Cardiac muscle cell (in vitro differentiated cells and primary cell): ENCODE measurements around the gene POFUT2. TPM values are rescaled to one million over a fixed set of nuclear protein-coding genes. Genes with fewer than 3 reads are reported as not detected.

Source experiments
- DNase-seq, 2 donors: peaks; one replicate each; pipeline versions ENCODE4 v3.0.0 to v3.0.0-alpha.2; 2010 to 2017; ENCODE audit warnings: low read depth in 1 of 2, low spot score in 1 of 2
- H3K27ac ChIP-seq: fragments of 200-600 bp; sonication (generic); 2 replicates; pipeline ENCODE4 v1.5.1; 2016
- H3K27me3 ChIP-seq: fragments of 200-600 bp; sonication (generic); 2 replicates; pipeline ENCODE4 v1.6.0; 2016; ENCODE audit warnings: control low read depth
- H3K36me3 ChIP-seq: fragments of 200-600 bp; sonication (generic); 2 replicates; pipeline ENCODE4 v1.5.1; 2016; ENCODE audit warnings: control low read depth
- H3K4me1 ChIP-seq: fragments of 200-600 bp; sonication (generic); 2 replicates; pipeline ENCODE4 v1.8.1; 2017; ENCODE audit warnings: low read depth, mild to moderate bottlenecking, mixed run types
- H3K4me3 ChIP-seq: fragments of 200-600 bp; sonication (generic); 2 replicates; pipeline ENCODE4 v1.5.1; 2016; ENCODE audit warnings: mild to moderate bottlenecking
- H3K9me3 ChIP-seq: fragments of 200-600 bp; sonication (generic); 2 replicates; pipeline ENCODE4 v1.5.1; 2017; ENCODE audit warnings: low read depth, mild to moderate bottlenecking, control low read depth
- polyA plus RNA-seq: library from polyadenylated mRNA; unstranded; fragments of >200 nt; fragmentation: Nextera tagmentation; extraction: Ambion mirVana; gene quantifications from 2 replicates; pipeline ENCODE4 v1.2.1, GENCODE V29; 2016
- total RNA-seq: library from RNA; depleted of rRNA; stranded (reverse); fragments of >200 nt; gene quantifications from 2 replicates; pipeline ENCODE4 v1.2.3, GENCODE V29; 2016
- TF ChIP-seq, protein P1 (sequence below): IDR thresholded peaks from 2 replicates; pipeline ENCODE4 v1.5.1; 2012; ENCODE audit warnings: low read depth, mild to moderate bottlenecking, low read length

POFUT2 gene
- total and polyA plus RNA-seq, 2 experiments from 2014 or later = 46.1 to 46.8 TPM

DNA sequence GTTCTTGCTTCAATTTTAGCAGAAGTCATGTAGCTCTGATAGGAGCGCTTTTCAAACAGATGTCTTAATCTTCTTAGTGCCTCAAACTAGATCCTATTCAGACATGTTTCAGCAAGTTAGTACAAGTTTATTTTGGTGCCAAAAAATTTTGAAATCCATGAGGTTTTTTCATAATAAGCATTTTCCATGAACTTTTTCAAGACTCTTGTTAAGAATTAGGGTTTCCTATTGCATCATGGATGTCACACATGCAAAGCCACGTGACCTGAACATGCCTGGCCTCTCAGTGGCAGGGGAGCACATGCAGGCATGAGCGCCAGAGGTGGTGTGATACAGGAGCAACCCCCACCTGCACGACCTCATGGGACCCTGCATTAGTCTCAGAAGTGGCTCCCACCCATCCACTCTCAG lies 67.6 kb downstream of the POFUT2 start:
- no peaks in the 10 kb centered on the region for H3K27me3 ChIP-seq
- H3K36me3 ChIP-seq = peaks cover 10% of the 10 kb centered on the region
- H3K9me3 ChIP-seq = no peaks in the 10 kb centered on the region
- DNase-seq = peak in 1 of 2 donors; percentile 73
- no peaks in the 10 kb centered on the region for H3K4me1 ChIP-seq
- no peak overlapping the region for H3K27ac ChIP-seq
- TF ChIP-seq, protein P1, sequence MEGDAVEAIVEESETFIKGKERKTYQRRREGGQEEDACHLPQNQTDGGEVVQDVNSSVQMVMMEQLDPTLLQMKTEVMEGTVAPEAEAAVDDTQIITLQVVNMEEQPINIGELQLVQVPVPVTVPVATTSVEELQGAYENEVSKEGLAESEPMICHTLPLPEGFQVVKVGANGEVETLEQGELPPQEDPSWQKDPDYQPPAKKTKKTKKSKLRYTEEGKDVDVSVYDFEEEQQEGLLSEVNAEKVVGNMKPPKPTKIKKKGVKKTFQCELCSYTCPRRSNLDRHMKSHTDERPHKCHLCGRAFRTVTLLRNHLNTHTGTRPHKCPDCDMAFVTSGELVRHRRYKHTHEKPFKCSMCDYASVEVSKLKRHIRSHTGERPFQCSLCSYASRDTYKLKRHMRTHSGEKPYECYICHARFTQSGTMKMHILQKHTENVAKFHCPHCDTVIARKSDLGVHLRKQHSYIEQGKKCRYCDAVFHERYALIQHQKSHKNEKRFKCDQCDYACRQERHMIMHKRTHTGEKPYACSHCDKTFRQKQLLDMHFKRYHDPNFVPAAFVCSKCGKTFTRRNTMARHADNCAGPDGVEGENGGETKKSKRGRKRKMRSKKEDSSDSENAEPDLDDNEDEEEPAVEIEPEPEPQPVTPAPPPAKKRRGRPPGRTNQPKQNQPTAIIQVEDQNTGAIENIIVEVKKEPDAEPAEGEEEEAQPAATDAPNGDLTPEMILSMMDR = no peak
- no peak overlapping the region for H3K4me3 ChIP-seq

DNA sequence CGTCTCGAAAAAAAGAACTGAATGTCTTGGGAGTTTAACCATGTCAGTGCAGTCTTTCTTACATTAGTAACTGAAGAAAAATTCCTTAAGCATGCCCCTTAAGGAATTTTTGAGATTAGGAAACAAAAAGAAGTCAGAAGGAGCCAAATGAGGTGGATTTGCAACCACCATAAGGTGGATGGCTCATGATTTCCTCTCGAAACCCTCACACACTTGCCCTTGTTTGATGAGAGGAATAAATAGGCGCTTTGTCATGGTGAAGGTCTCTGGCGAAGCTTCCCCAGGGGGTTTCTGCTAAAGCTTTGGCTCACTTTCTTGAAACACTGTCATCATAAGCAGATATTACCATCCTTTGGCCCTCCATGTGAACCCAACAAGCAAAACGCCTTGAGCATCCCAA lies 68.2 kb downstream of the POFUT2 start:
- peak in 1 of 2 donors; percentile 32 for DNase-seq
- peaks cover 10% of the 10 kb centered on the region for H3K36me3 ChIP-seq
- H3K27me3 ChIP-seq = no peaks in the 10 kb centered on the region
- H3K4me1 ChIP-seq = no peaks in the 10 kb centered on the region
- no peak overlapping the region for H3K27ac ChIP-seq
- no peaks in the 10 kb centered on the region for H3K9me3 ChIP-seq
- TF ChIP-seq, protein P1 = no peak
- no peak overlapping the region for H3K4me3 ChIP-seq

DNA sequence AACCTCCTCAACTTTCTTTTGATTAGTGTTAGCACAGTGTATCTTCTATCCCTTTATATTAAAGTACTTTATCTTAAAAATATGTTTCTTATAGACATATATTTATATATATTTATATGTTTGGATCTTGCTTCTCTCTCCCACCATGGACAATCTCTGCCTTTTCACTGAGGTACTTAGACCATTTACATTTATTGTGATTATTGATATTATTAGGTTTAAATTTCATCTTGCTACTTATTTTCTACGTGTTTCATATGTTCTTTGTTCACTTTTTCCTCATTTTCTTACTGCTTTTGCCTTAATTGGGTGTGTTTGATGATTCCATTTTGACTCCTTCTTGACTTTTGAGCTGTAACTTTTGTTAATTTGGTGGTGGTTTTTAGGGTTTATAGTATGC lies 70.7 kb downstream of the POFUT2 start:
- Histone ChIP-seq H3K4me1 (peaks cover 1% of the 10 kb centered on the region), H3K27ac (no peak overlapping the region), H3K27me3 (no peaks in the 10 kb centered on the region), H3K4me3 (no peak overlapping the region), H3K9me3 (no peaks in the 10 kb centered on the region), H3K36me3 (peaks cover 9% of the 10 kb centered on the region)
- TF ChIP-seq, protein P1 = no peak
- no peak for DNase-seq

DNA sequence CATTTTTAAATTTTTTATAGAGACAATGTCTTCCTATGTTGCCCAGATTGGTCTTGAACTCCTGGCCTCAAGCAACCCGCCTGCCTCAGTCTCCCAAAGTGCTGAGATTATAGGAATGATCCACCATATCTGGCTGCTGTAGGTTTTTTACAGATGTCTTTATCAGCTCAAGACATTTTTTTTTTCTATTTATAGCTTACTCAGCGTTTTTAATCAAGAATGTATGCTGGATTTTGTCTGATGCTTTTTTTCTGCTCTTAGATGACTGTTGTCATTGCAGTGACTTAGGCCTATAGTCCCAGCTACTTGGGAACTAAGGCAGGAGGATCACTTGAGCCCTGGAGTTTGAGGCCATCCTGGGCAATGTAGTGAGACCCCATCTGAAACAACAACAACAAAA lies 72.5 kb downstream of the POFUT2 start:
- Histone ChIP-seq H3K27ac (no peak overlapping the region), H3K9me3 (no peaks in the 10 kb centered on the region), H3K4me1 (peaks cover 6% of the 10 kb centered on the region), H3K4me3 (no peak overlapping the region), H3K36me3 (no peaks in the 10 kb centered on the region), H3K27me3 (no peaks in the 10 kb centered on the region)
- TF ChIP-seq, protein P1 = no peak
- DNase-seq = no peak

Other genes starting within 250 kb of the POFUT2 start
- 10.7 and 14.0 TPM in 2 replicates for gene ADARB1, start 213.3 kb downstream of the POFUT2 start, total RNA-seq
- gene ADARB1, start 213.3 kb downstream of the POFUT2 start, polyA plus RNA-seq = 9.4 and 11.1 TPM in 2 replicates
- gene COL18A1, start 117.3 kb upstream of the POFUT2 start, total RNA-seq = 887 and 1,182 TPM in 2 replicates
- 407 and 535 TPM in 2 replicates for gene COL18A1, start 117.3 kb upstream of the POFUT2 start, polyA plus RNA-seq